ENCODE measurements around the gene PHACTR1.

PHACTR1 gene

DNA sequence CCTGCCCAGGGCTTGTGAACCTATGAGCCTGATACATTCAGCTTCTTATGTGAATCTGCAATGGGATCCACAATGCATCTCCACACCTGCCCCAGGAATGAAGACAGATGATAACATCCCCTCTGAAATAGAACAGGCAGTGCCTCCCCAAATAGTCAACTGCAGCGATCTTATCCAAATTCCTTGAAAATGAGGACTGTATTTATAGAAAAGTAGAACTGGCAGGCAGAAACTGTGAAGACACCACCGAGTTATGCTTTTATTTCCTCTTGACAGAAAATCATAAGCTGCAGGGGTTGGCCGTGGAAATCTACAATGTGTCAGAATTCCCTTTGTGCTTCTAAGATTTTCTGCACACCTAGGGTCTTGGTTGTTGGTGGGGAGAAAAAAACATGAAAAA is 341.5 kb downstream of the PHACTR1 start:
- no peak for DNase-seq (ENCODE audit: low read depth in 2 of 2, low spot score in 1 of 2)

GRCh38 chr6:13059026-13059425 is 342.5 kb downstream of the PHACTR1 start:
- DNase-seq (ENCODE audit: low read depth in 2 of 2, low spot score in 1 of 2), result no peak

DNA sequence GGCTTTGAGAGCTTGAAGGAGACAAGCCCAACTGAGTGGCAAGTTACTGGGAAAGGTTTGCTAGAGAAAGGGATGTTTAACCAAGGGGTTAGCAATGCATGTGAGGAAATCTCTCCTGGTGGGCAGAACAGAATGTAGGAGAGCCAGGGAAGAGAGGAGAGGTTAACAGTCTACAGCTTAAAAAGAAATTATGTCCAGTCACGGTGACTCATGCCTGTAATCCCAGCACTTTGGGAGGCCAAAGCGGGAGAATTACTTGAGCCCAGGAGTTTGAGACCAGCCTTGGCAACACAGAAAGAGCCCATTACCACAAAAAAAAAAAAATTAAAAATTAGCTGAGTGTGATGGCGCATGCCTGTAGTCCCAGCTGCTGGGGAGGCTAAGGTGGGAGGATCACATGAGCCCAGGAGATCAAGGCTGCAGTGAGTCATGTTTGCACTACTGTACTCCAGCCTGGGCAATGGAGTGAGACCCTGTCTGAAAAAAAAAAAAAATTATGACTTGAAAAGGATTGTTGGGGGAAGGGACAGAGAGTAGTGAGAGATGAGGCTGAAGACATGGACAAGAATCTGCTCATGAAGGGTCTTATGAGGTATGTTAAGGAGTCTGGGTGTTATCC is 346.8 kb downstream of the PHACTR1 start:
- DNase-seq (ENCODE audit: low read depth in 2 of 2, low spot score in 1 of 2), result no peak

GRCh38 chr6:13065581-13065980 is 349.0 kb downstream of the PHACTR1 start:
- no peak for DNase-seq (ENCODE audit: low read depth in 2 of 2, low spot score in 1 of 2)

DNA sequence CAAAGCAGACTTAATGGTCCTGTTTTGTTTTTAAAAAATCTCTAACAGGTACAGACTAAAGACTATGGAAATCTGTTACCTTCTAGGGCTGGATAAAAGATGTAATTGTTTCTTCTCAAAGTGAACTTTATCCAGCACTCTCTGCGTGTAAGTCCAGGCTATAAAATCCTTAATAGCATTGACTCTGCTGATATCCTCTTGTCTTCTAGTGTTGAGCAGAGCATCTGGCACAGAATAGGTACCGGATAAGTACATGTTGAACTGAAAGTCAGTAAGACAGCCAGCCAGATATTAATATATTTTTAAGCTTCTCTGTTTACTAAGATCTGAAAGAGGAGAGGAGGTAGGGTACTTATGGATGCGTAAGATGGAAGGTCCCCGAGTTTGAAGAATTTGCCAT is 349.5 kb downstream of the PHACTR1 start:
- DNase-seq (ENCODE audit: low read depth in 2 of 2, low spot score in 1 of 2), result no peak

GRCh38 chr6:13066820-13067219 is 350.3 kb downstream of the PHACTR1 start:
- DNase-seq (ENCODE audit: low read depth in 2 of 2, low spot score in 1 of 2), result no peak

DNA sequence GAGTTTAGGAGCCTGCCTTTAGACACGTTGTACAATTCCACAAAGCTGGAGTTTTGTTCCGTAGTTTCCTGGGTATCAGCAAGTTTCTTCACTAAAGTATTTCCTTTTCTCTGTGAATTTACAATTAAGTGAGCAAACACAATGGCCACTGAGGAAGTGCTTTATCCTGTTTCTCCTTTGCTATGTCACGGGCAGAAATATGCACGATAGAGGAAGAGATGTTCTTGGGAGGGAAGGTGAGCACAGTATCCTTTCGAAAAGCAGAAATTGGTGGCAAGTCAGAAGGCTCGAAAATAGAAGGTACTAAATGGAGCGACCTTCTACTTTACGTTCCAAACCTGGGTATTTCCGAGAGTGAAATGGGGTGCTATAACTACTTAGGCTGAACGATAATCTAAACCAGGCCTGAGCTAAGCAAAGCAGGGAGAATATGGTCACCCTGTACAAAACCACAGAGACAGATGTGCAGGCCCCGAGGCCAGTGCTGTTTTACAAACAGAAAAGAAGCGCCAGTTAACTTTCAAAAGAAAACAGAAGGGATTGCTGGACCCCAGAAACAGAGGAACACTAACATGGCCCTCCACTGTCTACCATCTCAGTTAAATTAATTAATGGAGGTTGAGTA is 352.1 kb downstream of the PHACTR1 start:
- no peak for DNase-seq (ENCODE audit: low read depth in 2 of 2, low spot score in 1 of 2)

DNA sequence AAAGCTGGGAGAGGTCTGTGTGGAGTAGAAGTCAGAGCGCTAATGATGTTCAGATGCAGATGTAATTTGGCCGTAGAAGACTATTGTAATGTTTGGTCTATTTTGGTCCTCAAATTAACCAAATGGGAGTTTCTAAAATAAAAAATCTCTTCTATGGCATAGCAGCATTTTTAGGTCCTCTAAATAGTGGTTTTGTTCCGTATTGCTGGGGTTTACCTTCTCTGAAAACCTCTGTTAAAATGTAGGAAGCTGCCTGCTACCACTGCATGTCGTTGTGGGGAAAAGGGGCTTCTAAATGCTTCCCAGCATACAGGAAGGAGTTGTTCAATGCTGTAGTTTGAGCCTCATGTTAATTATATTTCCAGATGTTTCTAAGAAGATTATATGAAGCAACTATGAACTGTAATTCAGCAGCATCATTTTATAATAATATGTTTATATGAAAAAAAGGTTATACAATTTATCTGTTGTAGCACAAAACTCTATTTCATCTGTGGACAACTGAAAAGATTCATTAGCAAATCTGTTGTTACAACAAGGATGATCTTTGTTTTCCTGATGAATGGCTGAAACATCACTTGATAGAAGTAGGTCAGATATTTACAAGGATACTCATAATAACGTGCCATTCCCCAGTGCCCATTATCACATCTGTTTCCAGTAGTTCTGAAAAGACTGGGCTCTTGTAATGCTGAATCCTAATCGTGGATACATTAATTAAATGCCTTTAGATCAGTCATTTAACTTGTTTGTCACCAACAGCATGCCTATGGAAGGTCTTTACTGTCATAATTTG is 355.2 kb downstream of the PHACTR1 start:
- no peak for DNase-seq (ENCODE audit: low read depth in 2 of 2, low spot score in 1 of 2)

DNA sequence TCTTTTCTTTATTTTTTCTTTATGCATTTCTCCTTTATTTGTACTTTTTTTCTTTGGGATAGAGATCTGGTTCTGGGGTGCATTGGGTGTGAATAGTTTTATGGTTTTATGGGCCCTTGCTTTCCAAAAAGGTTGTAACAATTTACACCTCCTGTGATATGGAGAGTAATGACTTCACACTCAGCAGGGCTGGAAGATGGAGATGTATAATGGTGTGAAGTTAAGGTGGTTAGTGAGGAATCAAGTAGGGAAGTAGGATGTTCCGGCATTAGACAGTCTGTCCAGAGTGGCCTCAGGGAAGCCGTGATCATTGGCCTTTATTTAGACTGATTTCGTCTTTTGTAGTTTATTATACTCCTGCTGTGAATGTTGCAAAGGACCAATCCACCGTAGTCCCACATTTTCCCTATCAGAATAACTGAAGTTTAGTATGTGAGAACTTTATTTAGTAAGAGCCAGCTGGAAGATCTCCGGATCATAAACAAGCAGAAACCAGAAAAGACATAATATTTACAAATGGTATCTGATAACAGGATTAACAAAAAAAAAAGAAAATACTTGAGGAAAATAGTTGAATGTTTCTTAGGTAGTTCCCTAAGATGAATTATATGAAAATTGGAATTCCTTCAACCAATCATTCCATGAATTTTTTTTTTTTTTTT is 356.2 kb downstream of the PHACTR1 start:
- no peak for DNase-seq (ENCODE audit: low read depth in 2 of 2, low spot score in 1 of 2)

DNA sequence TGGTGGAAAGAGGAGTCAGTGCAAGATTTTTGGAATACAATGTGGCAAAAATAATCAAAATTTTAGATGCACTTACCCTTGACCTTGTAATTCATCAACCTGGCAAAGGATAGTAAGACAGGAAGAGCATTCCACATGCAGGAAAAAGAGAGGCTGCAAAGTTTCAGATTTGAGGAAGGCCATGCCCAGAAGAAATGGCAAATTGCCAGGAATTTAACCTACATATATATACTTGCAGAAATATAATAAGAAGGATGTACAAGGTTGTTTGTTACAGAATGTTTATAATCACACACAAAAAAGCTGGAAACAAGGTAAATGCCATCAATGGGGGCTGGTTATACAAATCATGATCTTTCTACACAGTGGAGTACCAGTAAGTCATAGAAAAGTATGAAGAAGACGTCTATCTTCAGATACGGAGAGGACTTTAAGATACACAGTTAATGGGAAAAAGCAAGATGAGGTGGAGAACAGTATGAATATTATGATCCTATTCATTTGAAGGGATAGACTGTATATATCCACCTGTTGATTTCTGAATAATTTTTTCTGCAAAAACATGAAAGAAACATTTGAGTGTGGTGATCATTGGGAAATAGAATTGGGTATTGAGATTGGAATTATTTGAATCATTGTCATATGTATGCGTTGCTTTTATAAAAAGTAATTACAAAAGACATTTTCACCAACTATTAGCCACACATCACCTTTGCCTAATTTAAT is 358.0 kb downstream of the PHACTR1 start:
- DNase-seq (ENCODE audit: low read depth in 2 of 2, low spot score in 1 of 2), result no peak

DNA sequence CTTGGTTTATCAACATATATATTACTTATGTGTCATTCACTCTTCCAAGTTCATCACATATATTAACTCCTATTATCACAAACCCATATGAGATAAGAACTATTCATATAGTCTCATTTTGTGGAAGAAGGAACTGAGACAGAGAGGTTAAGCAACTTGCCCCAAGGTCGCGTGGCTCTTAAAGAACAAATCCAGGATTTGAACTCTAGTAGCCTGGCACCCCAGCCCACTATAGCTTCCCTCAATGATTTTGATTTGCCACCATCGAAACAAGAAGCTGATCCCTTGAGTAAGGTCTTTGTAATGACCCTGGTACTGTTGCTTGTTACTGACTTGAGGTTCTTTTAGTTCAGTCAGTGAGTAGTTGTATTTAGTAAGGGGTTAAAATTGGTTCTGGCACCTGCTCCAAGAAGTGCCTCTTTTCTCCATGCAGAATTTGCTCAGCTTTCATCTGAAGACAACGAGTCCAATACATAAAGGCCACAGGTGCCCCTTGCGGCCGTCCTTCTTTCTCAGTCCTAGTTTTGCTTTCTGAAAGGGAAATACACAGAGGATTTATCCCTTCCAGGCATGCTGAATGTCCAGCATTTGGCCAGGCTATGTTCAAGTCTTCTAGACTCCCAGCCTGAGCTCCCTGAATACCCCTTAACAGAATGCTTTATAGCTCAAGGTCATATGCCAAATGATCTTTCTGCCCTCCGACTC is 358.7 kb downstream of the PHACTR1 start:
- DNase-seq (ENCODE audit: low read depth in 2 of 2, low spot score in 1 of 2), result no peak

GRCh38 chr6:13076575-13076974 is 360.0 kb downstream of the PHACTR1 start:
- DNase-seq (ENCODE audit: low read depth in 2 of 2, low spot score in 1 of 2), result no peak

DNA sequence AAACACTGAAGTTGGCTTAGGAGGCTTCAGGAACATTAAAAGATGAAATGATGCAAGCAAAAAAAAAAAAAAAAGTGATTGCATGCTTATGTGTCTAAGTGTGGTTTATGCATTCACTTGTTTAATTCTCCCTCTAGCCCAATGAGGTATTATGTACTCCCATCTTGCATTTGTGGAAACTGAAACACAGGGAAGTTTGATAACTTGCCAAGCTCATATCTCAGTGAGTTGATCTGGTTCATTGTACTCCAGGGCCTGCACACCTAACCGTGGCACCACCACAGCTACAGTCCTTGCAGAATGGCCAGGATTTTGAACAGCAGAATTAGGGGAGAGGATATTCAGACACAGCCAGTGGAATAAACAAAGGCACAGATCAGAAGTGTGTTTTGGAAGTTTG is 360.6 kb downstream of the PHACTR1 start:
- DNase-seq (ENCODE audit: low read depth in 2 of 2, low spot score in 1 of 2), result no peak

DNA sequence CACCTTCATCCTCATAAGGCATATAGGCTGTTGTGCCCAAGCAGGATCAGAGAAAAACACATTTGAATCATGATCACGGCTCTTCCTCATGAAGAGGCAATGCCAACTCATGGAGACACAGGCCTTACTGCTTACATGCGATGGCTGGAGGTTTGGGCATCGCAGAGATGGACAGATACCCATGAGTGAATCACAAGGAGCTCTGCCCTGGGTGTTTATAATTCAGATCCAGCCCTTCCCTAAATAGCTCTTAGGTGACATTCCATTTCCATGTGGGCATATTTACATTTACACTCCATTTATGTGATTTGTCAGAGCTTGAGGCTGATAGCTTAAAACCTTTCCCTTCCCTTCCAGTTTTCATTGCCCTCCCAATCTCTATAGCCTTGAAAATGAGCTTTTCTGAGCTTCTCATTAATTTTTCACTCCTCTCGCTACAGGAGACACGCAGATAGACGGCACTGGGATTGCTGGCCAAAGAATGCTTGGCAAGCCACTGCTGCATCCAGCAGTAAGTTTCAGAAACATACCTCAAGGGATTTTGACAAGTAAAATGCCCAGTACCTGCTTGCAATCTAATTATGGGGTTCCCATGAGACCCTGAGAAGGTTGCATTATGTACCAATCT is 362.6 kb downstream of the PHACTR1 start:
- DNase-seq (ENCODE audit: low read depth in 2 of 2, low spot score in 1 of 2), result no peak

- no peak for DNase-seq (ENCODE audit: low read depth in 2 of 2, low spot score in 1 of 2)
These were observed 364.1 kb downstream of the PHACTR1 start for GRCh38 chr6:13080462-13081188.

GRCh38 chr6:13081189-13081563 is 364.6 kb downstream of the PHACTR1 start:
- DNase-seq (ENCODE audit: low read depth in 2 of 2, low spot score in 1 of 2), result no peak

GRCh38 chr6:13089296-13089994 is 372.9 kb downstream of the PHACTR1 start:
- DNase-seq (ENCODE audit: low read depth in 2 of 2, low spot score in 1 of 2), result no peak

DNA sequence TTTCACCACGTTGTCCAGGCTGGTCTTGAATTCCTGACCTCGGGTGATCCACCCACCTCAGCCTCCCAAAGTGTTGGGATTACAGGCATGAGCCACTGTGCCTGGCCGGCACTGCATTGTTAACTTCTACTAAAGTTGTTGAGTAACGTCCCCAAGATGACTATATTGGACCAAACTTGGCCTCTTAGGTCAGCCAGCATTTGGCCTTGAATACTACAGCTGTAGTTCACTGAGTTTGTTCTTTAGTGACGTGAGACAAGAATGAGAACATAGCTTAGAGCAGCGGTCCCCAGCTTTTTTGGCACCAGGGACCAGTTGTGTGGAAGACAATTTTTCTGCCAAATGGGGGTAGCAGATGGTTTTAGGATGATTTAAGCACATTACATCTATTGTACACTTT is 374.6 kb downstream of the PHACTR1 start:
- DNase-seq (ENCODE audit: low read depth in 2 of 2, low spot score in 1 of 2), result no peak
